Left kidney (tissue), 2 donors: ENCODE measurements around the gene SERPINF2. TPM values are rescaled to one million over a fixed set of nuclear protein-coding genes. Genes with fewer than 3 reads are reported as not detected.
A peak's percentile ranks its signal among the peaks of the same experiment; 100 is the strongest.
"Not testable (repeated sequence)": the region's sequence is repeated elsewhere in the genome, so short reads cannot be mapped to it uniquely, and the experiment has no call there.

Experiments used
- DNase-seq: peaks from one replicate; pipeline ENCODE4 v3.0.0-alpha.2; 2013
- polyA plus RNA-seq: library from polyadenylated mRNA; unstranded; fragments of 120-200 nt; gene quantifications from one replicate; pipeline ENCODE4 v1.2.1, GENCODE V29; 2013; ENCODE audit not compliant: insufficient read length

Gene SERPINF2
- polyA plus RNA-seq, 1 donor = 68.8 TPM

GRCh38 chr17:1762233-1762900, 19.7 kb downstream of the SERPINF2 start:
- no peak for DNase-seq

- no peak for DNase-seq
These were observed 20.5 kb downstream of the SERPINF2 start for GRCh38 chr17:1762901-1763898.

GRCh38 chr17:1764284-1764683, 21.6 kb downstream of the SERPINF2 start:
- no peak for DNase-seq

- DNase-seq = not testable (repeated sequence)
These were observed 22.0 kb downstream of the SERPINF2 start for GRCh38 chr17:1764705-1765104.

GRCh38 chr17:1765576-1765975, 22.9 kb downstream of the SERPINF2 start:
- DNase-seq = no peak

GRCh38 chr17:1766382-1767135, 23.9 kb downstream of the SERPINF2 start:
- DNase-seq = no peak

GRCh38 chr17:1767358-1767757, 24.7 kb downstream of the SERPINF2 start:
- no peak for DNase-seq

GRCh38 chr17:1769822-1770477, 27.3 kb downstream of the SERPINF2 start:
- no peak for DNase-seq

- DNase-seq = not testable (repeated sequence)
These were observed 30.5 kb downstream of the SERPINF2 start for GRCh38 chr17:1773000-1773695.

GRCh38 chr17:1773696-1774181, 31.1 kb downstream of the SERPINF2 start:
- DNase-seq = no peak

- DNase-seq = no peak
These were observed 31.9 kb downstream of the SERPINF2 start for GRCh38 chr17:1774390-1775176.

- no peak for DNase-seq
These were observed 33.7 kb downstream of the SERPINF2 start for GRCh38 chr17:1776328-1776727.

- DNase-seq = no peak
These were observed 34.2 kb downstream of the SERPINF2 start for GRCh38 chr17:1776857-1777256.

- DNase-seq = peak; percentile 50
These were observed 37.0 kb downstream of the SERPINF2 start for GRCh38 chr17:1779571-1780131.

- no peak for DNase-seq
These were observed 39.5 kb downstream of the SERPINF2 start for GRCh38 chr17:1782171-1782567.

GRCh38 chr17:1783271-1783670, 40.6 kb downstream of the SERPINF2 start:
- DNase-seq = no peak

GRCh38 chr17:1783834-1784611, 41.4 kb downstream of the SERPINF2 start:
- peak; percentile 48 for DNase-seq

- DNase-seq = no peak
These were observed 43.3 kb downstream of the SERPINF2 start for GRCh38 chr17:1785930-1786329.

- DNase-seq = no peak
These were observed 44.0 kb downstream of the SERPINF2 start for GRCh38 chr17:1786708-1787107.
